Tibial nerve (tissue), 4 donors: ENCODE results near the gene ZRANB1. TPM values are rescaled to one million over a fixed set of nuclear protein-coding genes. Genes with fewer than 3 reads are reported as not detected.

Source experiments
- DNase-seq, 2 donors: peaks; one replicate each; pipeline ENCODE4 v3.0.0-alpha.2; 2019; ENCODE audit warnings: low spot score in 2 of 2
- H3K27ac ChIP-seq, 4 donors: fragments of 200-600 bp; sonication (generic) in 3 of 4; one replicate each; pipeline ENCODE4 v1.5.1; 2017 to 2019; ENCODE audit warnings: mild to moderate bottlenecking in 1 of 4
- H3K27me3 ChIP-seq, 2 donors: fragments of 200-600 bp; sonication (generic) in 1 of 2; one replicate each; pipeline versions ENCODE4 v1.5.1 to v1.6.0; 2017 to 2019
- H3K36me3 ChIP-seq, 3 donors: fragments of 200-600 bp; sonication (generic); one replicate each; pipeline ENCODE4 v1.5.1; 2018 to 2019
- H3K4me1 ChIP-seq, 4 donors: fragments of 200-600 bp; sonication (generic) in 3 of 4; one replicate each; pipeline ENCODE4 v1.5.1; 2017 to 2019
- H3K4me3 ChIP-seq, 4 donors: fragments of 200-600 bp; sonication (generic) in 3 of 4; one replicate each; pipeline ENCODE4 v1.5.1; 2017 to 2019; ENCODE audit warnings: mild to moderate bottlenecking in 1 of 4, moderate library complexity in 1 of 4
- H3K9me3 ChIP-seq, 4 donors: fragments of 200-600 bp; sonication (generic) in 3 of 4; one replicate each; pipeline ENCODE4 v1.5.1; 2017 to 2019
- EP300 ChIP-seq, 2 donors: sonication (generic); formaldehyde crosslinking; IDR thresholded peaks; one replicate each; pipeline ENCODE4 v1.6.1; 2017; ENCODE audit warnings: antibody characterized with exemption in 2 of 2, mild to moderate bottlenecking in 1 of 2
- POLR2A ChIP-seq, 2 donors: fragments of 450-650 bp; IDR thresholded peaks; one replicate each; pipeline ENCODE4 v1.6.1; 2017; ENCODE audit warnings: antibody characterized with exemption in 2 of 2, mild to moderate bottlenecking in 2 of 2, moderate library complexity in 2 of 2
- WGBS, 2 donors: methylation state at CpG; one replicate each; pipeline ENCODE4 v1.1.5; 2018; 5-methylcytosine and 5-hydroxymethylcytosine counted together
- total RNA-seq, 4 donors: library from RNA; depleted of rRNA; stranded (reverse); fragments of >200 nt; gene quantifications; one replicate each; pipeline ENCODE4 v1.1.0, GENCODE V29; 2016
- TF ChIP-seq, protein P1 (sequence below), 5 experiments: fragments of 200-600 bp in 3 of 5; fragments of 450-650 bp in 2 of 5; sonication (generic) in 3 of 5; IDR thresholded peaks; one replicate each; pipeline ENCODE4 v1.5.1; 2016 to 2019; ENCODE audit warnings: antibody characterized with exemption in 5 of 5, mild to moderate bottlenecking in 3 of 5, moderate library complexity in 2 of 5

ZRANB1 gene
- total RNA-seq, 4 donors from 2014 or later = 22.2 to 33.5 (median 24.2) TPM

DNA sequence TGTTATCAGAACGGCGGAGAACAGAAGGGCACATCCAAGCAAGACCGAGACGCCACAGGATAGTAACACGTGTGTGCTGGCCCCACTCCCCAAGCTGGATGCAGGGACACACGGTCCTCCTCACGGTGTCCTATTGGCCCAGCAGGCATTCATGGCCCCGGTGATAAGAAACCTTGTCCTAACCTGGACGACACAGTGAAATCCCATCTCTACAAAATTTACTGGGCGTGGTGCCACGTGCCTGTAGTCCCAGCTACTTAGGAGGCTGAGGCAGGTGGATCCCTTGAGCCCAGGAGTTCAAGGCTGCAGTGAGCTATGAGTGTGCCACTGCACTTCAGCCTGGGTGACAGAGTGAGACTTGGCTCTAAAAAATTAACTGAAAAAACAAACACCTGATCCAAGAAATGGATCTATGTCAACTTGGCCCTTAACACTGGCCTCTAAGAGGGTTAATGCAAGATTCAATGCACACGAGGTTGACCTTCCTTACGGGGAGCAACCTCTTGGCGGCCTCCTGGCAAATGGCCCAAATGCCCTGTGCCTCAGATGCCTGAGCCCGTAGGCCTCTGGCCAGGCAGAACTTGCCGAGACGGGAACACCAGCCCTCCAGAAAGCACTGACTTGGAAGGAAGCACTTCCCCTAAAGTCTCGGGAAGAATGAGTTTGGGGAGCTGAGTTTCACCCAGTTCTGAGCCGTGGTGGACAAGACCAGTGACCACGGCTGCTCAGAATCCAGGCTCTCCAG lies 72.3 kb downstream of the ZRANB1 start:
- WGBS, 2 donors = 62 to 70% methylated on average over 19 to 20 of the region's 20 CpGs
- Histone ChIP-seq H3K4me1 (peaks cover 3 to 63% (median 44%) of the 10 kb centered on the region in 4 donors), H3K4me3 (no peak overlapping the region)

DNA sequence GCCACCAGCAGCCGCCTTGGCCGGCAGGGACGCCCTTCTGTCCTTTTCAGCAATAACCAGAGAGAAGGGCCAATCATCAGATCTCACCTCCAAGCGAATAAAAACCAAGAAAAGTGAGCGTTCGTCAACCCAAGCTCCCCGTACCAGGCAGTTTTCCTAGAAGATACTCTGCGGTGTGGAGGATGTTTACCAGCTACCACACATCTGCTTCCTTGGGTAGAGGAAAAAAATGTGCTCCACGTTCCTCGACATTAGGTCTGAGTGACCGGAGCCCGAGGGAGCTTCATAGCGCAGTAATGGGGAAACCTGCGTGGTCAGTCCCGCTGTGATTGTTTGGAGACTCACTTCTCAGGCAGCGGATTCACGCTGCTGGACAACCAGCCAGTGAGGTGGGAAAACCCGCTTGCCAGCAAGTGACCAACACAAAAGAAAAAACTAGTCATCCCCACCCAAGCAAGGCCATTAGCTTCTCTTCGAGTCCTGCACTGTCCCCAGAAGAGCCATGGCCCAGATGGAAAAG lies 73.0 kb downstream of the ZRANB1 start:
- DNase-seq = no peak
- no peaks in the 10 kb centered on the region for H3K36me3 ChIP-seq
- TF ChIP-seq POLR2A (IDR thresholded peaks at IDR 0.05) = no peak
- TF ChIP-seq, protein P1, sequence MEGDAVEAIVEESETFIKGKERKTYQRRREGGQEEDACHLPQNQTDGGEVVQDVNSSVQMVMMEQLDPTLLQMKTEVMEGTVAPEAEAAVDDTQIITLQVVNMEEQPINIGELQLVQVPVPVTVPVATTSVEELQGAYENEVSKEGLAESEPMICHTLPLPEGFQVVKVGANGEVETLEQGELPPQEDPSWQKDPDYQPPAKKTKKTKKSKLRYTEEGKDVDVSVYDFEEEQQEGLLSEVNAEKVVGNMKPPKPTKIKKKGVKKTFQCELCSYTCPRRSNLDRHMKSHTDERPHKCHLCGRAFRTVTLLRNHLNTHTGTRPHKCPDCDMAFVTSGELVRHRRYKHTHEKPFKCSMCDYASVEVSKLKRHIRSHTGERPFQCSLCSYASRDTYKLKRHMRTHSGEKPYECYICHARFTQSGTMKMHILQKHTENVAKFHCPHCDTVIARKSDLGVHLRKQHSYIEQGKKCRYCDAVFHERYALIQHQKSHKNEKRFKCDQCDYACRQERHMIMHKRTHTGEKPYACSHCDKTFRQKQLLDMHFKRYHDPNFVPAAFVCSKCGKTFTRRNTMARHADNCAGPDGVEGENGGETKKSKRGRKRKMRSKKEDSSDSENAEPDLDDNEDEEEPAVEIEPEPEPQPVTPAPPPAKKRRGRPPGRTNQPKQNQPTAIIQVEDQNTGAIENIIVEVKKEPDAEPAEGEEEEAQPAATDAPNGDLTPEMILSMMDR (IDR thresholded peaks at IDR 0.05) = no peak
- no peak for TF ChIP-seq EP300 (IDR thresholded peaks at IDR 0.05)
- peaks cover 3 to 60% (median 44%) of the 10 kb centered on the region in 4 donors for H3K4me1 ChIP-seq
- H3K27me3 ChIP-seq = no peaks in the 10 kb centered on the region
- 81 to 91% methylated on average over 19 of the region's 19 CpGs for WGBS, 2 donors
- no peaks in the 10 kb centered on the region for H3K9me3 ChIP-seq
- H3K27ac ChIP-seq = peak overlapping the region in 3 of 4 donors; percentile 76 to 88 (median 79)
- H3K4me3 ChIP-seq = no peak overlapping the region

More for the DNA sequence above, 72.3 kb downstream of the ZRANB1 start:
- H3K36me3 ChIP-seq = no peaks in the 10 kb centered on the region
- H3K9me3 ChIP-seq = no peaks in the 10 kb centered on the region
- no peaks in the 10 kb centered on the region for H3K27me3 ChIP-seq
- peak overlapping the region in 2 of 4 donors; percentile 79 to 88 for H3K27ac ChIP-seq
- TF ChIP-seq POLR2A (IDR thresholded peaks at IDR 0.05) = no peak
- TF ChIP-seq, protein P1 (IDR thresholded peaks at IDR 0.05) = no peak
- no peak for TF ChIP-seq EP300 (IDR thresholded peaks at IDR 0.05)
- DNase-seq = no peak

DNA sequence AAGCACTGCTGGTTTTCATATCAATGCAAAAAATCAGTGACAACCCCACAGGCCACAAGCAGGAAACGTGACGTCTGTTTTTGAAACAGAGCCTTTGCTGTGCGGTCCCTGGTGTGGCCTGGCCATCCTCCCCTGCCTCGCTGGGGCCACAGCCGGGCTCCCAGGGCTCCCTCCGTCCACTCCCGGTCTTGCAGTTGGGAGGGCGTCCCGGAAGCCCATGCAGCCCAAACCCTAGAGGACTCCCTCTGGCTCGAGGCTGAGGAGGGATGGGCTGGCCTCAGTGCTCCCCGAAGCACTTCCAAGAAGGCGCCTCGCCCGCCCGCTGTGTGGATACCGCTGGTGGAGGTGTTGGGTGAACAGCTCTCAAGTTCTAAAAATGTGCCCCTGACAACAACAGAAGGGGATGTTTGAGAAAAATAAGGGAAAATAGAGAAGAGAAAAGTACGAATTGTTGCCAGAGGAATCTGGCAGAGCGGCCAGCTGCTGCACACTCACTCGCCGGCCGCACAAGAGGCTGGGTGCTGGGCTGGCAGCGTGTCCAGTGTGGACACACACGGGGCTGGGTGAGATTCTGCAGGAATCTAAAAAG lies 73.5 kb downstream of the ZRANB1 start:
- H3K4me3 ChIP-seq = no peak overlapping the region
- TF ChIP-seq POLR2A (IDR thresholded peaks at IDR 0.05) (no peak), EP300 (IDR thresholded peaks at IDR 0.05) (no peak)
- TF ChIP-seq, protein P1 (IDR thresholded peaks at IDR 0.05) = no peak
- WGBS, 2 donors = 25 to 40% methylated on average over 17 to 23 of the region's 23 CpGs
- no peaks in the 10 kb centered on the region for H3K36me3 ChIP-seq
- H3K27ac ChIP-seq = peak overlapping the region; percentile 51 to 88 (median 78)
- H3K4me1 ChIP-seq = peaks cover 3 to 60% (median 44%) of the 10 kb centered on the region in 4 donors
- no peak for DNase-seq
- H3K9me3 ChIP-seq = no peaks in the 10 kb centered on the region
- no peaks in the 10 kb centered on the region for H3K27me3 ChIP-seq

DNA sequence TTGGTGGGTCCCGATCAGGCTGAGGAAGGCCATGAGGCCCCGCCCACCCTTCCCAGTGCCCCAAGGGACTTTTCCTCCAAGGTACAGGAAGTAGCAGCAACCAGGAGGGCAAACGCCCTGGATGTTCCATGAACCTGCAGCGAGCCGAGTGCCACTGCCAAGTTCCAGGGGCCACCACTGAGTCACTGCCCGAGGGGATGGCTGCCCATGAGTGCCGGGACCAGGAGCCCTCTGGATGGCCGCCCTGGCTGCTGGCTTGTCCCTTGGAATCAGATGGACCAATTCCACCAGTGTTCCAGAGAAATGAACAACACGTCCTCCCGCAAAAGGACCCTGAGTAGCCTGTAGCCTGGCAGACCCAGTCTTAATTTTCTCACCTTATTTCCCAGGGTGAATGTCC lies 74.2 kb downstream of the ZRANB1 start:
- H3K4me1 ChIP-seq = peaks cover 3 to 60% (median 44%) of the 10 kb centered on the region in 4 donors

More for the DNA sequence above, 74.2 kb downstream of the ZRANB1 start:
- no peaks in the 10 kb centered on the region for H3K27me3 ChIP-seq
- DNase-seq = no peak
- no peaks in the 10 kb centered on the region for H3K36me3 ChIP-seq
- TF ChIP-seq EP300 (IDR thresholded peaks at IDR 0.05) (no peak), POLR2A (IDR thresholded peaks at IDR 0.05) (no peak)
- TF ChIP-seq, protein P1 (IDR thresholded peaks at IDR 0.05) = no peak
- WGBS, 2 donors = 31 to 48% methylated on average over 2 to 9 of the region's 10 CpGs
- no peak overlapping the region for H3K4me3 ChIP-seq
- H3K27ac ChIP-seq = peak overlapping the region; percentile 51 to 88 (median 78)
- no peaks in the 10 kb centered on the region for H3K9me3 ChIP-seq
